IPS-NIHi11 (cell line): ENCODE results near the gene FAM131C.
"Not testable (repeated sequence)": the region's sequence is repeated elsewhere in the genome, so short reads cannot be mapped to it uniquely, and the experiment has no call there.

Experiments
- DNase-seq: peaks from one replicate; pipeline ENCODE4 v3.0.0; 2012; ENCODE audit warnings: mixed read lengths, low spot score

Gene FAM131C

GRCh38 chr1:16033103-16033632 is 40.3 kb downstream of the FAM131C start:
- not testable (repeated sequence) for DNase-seq

GRCh38 chr1:16032388-16033102 is 40.9 kb downstream of the FAM131C start:
- DNase-seq: peak; percentile 95

GRCh38 chr1:16031551-16031950 is 41.9 kb downstream of the FAM131C start:
- DNase-seq: no peak

- no peak for DNase-seq
These were observed 44.2 kb downstream of the FAM131C start for GRCh38 chr1:16029288-16029687.

- not testable (repeated sequence) for DNase-seq
These were observed 44.5 kb downstream of the FAM131C start for GRCh38 chr1:16029003-16029268.

GRCh38 chr1:16028237-16029002 is 45.0 kb downstream of the FAM131C start:
- DNase-seq: no peak

- DNase-seq: peak; percentile 88
These were observed 46.5 kb downstream of the FAM131C start for GRCh38 chr1:16026723-16027484.

GRCh38 chr1:16026302-16026701 is 47.1 kb downstream of the FAM131C start:
- not testable (repeated sequence) for DNase-seq

- no peak for DNase-seq
These were observed 50.3 kb downstream of the FAM131C start for GRCh38 chr1:16023050-16023653.

GRCh38 chr1:16022393-16022792 is 51.1 kb downstream of the FAM131C start:
- no peak for DNase-seq

- DNase-seq: no peak
These were observed 51.8 kb downstream of the FAM131C start, which contains the start of gene CLCNKA for GRCh38 chr1:16021681-16022080. TSS of gene CLCNKA (plus strand) at chr1:16022036. CDS start at chr1:16022620, 584 bp downstream.

GRCh38 chr1:16020878-16021277 is 52.6 kb downstream of the FAM131C start:
- DNase-seq: not testable (repeated sequence)

- no peak for DNase-seq
These were observed 53.1 kb downstream of the FAM131C start for GRCh38 chr1:16020325-16020724.

GRCh38 chr1:16019644-16020277 is 53.7 kb downstream of the FAM131C start:
- DNase-seq: no peak

- no peak for DNase-seq
These were observed 54.5 kb downstream of the FAM131C start for GRCh38 chr1:16018749-16019643.

- DNase-seq: no peak
These were observed 55.1 kb downstream of the FAM131C start for GRCh38 chr1:16018308-16018707.

- DNase-seq: peak; percentile 80
These were observed 55.8 kb downstream of the FAM131C start, which contains the start of gene HSPB7 for GRCh38 chr1:16017461-16018303. TSS of gene HSPB7 (minus strand) at chr1:16018043. CDS start at chr1:16017963, 80 bp downstream.

- no peak for DNase-seq
These were observed 56.4 kb downstream of the FAM131C start for GRCh38 chr1:16017076-16017460.
